GM12873 (cell line): ENCODE results near the gene RNF26.

Source experiments
- CTCF ChIP-seq: IDR thresholded peaks from 2 replicates; pipeline ENCODE4 v1.5.1; 2012; ENCODE audit warnings: low read depth, mild to moderate bottlenecking, moderate library complexity, low read length, control low read depth; ENCODE audit not compliant: insufficient read depth; ENCODE audit errors: missing control alignments

The RNF26 gene

DNA sequence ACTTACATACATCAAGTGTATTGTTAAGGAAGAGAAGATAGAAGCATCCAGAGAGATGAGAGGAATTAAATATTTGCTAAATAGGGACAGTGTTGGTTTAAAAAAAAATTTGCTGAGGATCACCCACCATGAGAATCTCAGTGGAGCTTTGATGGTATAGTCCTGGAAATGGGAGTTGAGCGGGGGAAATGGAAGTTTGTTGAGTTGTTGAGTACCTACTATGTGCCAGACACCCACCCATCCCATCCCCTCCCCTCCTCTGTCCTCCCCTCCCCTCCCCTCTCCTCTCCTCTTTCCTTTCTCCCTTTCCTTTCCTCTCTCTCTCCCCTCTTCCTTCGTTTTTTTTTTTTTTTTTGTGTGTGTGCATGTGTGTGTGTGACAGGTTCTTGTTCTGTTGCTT lies 16.9 kb downstream of the RNF26 start:
- no peak for TF ChIP-seq CTCF

GRCh38 chr11:119352857-119353260 lies 18.5 kb downstream of the RNF26 start:
- no peak for TF ChIP-seq CTCF

DNA sequence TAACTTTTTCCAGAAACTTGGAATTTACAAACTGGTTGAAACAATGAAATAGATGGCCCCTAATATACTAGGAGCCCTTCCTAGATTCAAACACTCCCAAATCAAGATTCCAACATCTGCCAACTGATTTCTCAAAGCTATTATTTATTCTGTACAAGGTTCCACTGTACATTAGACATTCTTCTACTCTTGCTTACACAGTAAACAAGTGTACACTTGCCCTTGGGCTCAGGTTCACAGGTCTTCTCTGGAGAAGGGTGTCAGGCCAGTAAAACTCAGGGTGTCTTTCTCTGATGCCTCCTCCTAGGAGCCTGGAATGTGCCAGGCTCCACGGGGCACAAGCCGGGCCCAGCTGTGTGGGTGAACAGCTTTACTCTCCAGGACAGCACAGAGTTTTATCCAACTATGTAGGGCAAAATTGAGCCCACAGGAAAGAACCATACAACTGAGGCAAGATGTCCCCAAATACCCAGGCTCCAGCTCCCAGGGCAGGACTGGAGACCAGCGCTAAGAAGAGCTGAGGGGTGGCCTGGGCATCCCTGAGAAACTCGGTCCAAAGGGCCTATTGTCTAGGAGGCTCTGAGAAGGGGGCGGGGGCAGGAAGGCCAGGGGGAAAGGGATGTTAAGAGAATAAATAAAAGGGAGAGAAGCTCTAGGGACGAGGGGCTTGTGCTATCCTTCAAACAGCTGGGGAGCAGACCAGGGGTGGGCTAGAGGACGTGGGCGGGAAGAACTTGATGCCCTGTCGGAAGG lies 20.9 kb downstream of the RNF26 start:
- no peak for TF ChIP-seq CTCF

GRCh38 chr11:119356349-119357031 lies 22.2 kb downstream of the RNF26 start:
- TF ChIP-seq CTCF: peak; percentile 89

- TF ChIP-seq CTCF: no peak
Observed at GRCh38 chr11:119357074-119357473, 22.7 kb downstream of the RNF26 start.

DNA sequence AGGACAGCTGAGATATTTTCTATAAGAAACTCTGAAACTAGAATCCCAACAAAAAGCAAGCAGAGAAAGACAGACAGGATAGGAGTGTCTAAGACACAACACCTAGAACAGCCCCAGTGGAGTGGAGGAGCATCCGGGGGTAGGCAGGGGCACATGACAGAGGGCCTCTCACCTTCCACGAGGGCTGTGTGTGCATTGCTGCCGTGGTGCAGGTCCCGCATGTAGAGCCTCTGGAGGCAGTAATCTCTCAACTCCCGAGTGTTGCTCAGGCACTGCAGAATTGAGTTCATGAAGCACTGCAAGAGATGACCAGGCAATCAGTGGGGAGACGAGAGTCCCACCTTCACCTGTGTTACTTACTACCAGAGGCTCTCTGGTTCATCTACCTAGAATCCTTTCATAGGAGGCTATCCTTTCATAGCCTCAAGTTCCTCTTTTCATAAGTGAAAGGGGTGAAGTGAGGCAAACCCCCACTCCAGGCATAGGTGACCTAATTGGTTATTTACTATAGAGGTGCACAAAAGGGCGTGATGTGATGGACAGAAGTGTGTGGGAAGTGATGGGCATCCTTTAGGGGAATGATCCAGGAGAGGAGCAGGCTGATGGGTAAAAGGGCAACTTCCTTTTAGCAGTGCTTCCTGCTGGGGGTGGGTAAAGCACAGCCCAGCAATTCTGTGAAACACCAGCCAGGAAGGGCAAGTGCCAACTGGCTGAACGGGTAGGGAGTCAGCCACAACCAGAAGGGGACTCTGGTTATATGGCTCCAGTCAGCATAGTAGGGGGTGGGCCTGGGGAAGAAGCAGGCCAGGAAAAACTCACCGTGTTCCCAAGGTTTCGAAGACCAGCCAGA lies 25.3 kb downstream of the RNF26 start:
- TF ChIP-seq CTCF: no peak
